ENCODE results near the gene RAB3GAP2. TPM values are rescaled to one million over a fixed set of nuclear protein-coding genes. Genes with fewer than 3 reads are reported as not detected.

The RAB3GAP2 gene
- total and polyA plus RNA-seq, 2 donors (not counting 1 experiment from before 2014, with no cell fraction given): 16.9 to 70.5 TPM

DNA sequence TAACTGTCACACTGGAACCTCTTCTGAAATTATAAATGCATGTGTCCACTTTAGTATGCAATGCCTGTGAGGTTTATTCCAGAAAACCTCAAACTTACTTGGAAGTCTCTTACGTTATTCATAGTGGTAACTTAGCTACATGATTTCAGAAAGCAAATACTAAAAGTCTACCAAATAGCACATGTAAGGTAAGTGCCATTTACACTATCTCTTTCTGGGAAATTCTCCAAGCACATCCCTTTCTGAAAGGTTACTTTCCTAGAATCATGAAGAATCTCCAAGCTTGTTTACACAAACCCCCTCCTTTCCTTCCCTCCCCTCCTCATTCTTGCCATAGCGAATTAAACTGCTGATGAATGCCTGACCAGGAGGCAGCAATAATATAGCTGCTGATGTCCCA is 42.5 kb downstream of the RAB3GAP2 start:
- H3K9ac ChIP-seq (ENCODE audit: low read length): no peak overlapping the region
- WGBS (ENCODE audit: insufficient coverage): no CpG with 5 or more reads among the region's 2 CpGs
- no peak overlapping the region for H3K27ac ChIP-seq (ENCODE audit: low read length in 2 of 2)
- peaks cover 18% of the 10 kb centered on the region for H4K20me1 ChIP-seq (ENCODE audit: control insufficient read depth, insufficient read depth, low read length, poor library complexity, severe bottlenecking)
- Mint-ChIP-seq H3K27me3 (no peaks in the 10 kb centered on the region), H3K9me3 (ENCODE audit: insufficient read depth) (no peaks in the 10 kb centered on the region), H3K4me1 (peaks cover 39% of the 10 kb centered on the region), H3K4me3 (no peak overlapping the region), H3K27ac (no peak overlapping the region)
- H3K27me3 ChIP-seq (replicated peaks in 1 of 4; ENCODE audit: control extremely low read depth in 1 of 4, control insufficient read depth in 3 of 4, insufficient read depth in 4 of 4, low read length in 3 of 4): no peaks in the 10 kb centered on the region
- peaks cover 0 to 30% of the 10 kb centered on the region in 2 experiments for H3K36me3 ChIP-seq (replicated peaks in 1 of 2; ENCODE audit: control extremely low read depth in 1 of 2, control insufficient read depth in 1 of 2, extremely low read depth in 1 of 2, insufficient read depth in 2 of 2, low read length in 1 of 2)
- DNase-seq: no peak
- intact Hi-C loops (cut with micrococcal nuclease): no loop called here
- H3K4me3 ChIP-seq (ENCODE audit: control extremely low read depth in 1 of 5, extremely low read depth in 1 of 5, insufficient read depth in 1 of 5, low read depth in 2 of 5, low read length in 4 of 5): no peak overlapping the region
- H3K79me2 ChIP-seq (ENCODE audit: control insufficient read depth, insufficient read depth, low read length): peaks cover 81% of the 10 kb centered on the region
- H2AFZ ChIP-seq (ENCODE audit: insufficient read depth, low read depth, low read length, poor library complexity, severe bottlenecking): no peak overlapping the region
- POLR2A ChIA-PET: no interaction called here
- CTCF ChIA-PET: interaction anchor here (5.4 kb wide), 1 partner anchor 10 kb away, joined by 49 read pairs; no protein-coding TSS in a partner anchor
- no peaks in the 10 kb centered on the region for H3K9me3 ChIP-seq (ENCODE audit: control extremely low read depth in 1 of 3, control insufficient read depth in 2 of 3, insufficient read depth in 1 of 3, low read length in 2 of 3)
- TF ChIP-seq EZH2 (IDR thresholded peaks at IDR 0.05; ENCODE audit: borderline replicate concordance, insufficient read depth, low read depth, low read length, poor library complexity, severe bottlenecking): no peak
- TF ChIP-seq, protein P1, sequence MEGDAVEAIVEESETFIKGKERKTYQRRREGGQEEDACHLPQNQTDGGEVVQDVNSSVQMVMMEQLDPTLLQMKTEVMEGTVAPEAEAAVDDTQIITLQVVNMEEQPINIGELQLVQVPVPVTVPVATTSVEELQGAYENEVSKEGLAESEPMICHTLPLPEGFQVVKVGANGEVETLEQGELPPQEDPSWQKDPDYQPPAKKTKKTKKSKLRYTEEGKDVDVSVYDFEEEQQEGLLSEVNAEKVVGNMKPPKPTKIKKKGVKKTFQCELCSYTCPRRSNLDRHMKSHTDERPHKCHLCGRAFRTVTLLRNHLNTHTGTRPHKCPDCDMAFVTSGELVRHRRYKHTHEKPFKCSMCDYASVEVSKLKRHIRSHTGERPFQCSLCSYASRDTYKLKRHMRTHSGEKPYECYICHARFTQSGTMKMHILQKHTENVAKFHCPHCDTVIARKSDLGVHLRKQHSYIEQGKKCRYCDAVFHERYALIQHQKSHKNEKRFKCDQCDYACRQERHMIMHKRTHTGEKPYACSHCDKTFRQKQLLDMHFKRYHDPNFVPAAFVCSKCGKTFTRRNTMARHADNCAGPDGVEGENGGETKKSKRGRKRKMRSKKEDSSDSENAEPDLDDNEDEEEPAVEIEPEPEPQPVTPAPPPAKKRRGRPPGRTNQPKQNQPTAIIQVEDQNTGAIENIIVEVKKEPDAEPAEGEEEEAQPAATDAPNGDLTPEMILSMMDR (IDR thresholded peaks at IDR 0.05): no peak
- no peak overlapping the region for H3K4me2 ChIP-seq (replicated peaks; ENCODE audit: low read depth, low read length, poor library complexity, severe bottlenecking)
- peaks cover 0 to 3% of the 10 kb centered on the region in 2 donors for H3K4me1 ChIP-seq (ENCODE audit: control insufficient read depth in 2 of 2, insufficient read depth in 2 of 2, low read length in 2 of 2)
- ATAC-seq (ENCODE audit: low read depth): no peak

DNA sequence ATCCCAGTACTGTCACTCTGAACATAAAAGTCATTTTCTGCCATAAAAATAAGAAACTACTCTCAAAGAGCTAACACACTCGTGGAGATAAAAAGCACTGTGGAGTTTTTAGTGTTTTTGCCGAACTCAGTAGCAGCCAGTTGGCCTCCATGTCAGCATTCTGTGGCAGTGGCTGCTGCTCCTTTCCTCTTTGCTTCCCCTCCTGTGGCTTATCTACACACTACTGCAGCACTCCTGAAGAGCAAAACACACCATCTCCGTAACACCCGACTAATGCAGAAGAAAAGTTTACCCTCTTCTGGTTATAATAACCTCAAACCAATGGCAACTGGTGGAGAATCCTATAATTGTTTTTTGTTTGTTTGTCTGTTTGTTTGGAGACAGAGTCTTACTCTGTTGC is 44.9 kb downstream of the RAB3GAP2 start:
- Histone ChIP-seq H2AFZ (ENCODE audit: insufficient read depth, low read depth, low read length, poor library complexity, severe bottlenecking) (no peak overlapping the region), H3K9ac (ENCODE audit: low read length) (no peak overlapping the region), H3K79me2 (ENCODE audit: control insufficient read depth, insufficient read depth, low read length) (peaks cover 82% of the 10 kb centered on the region), H3K27ac (ENCODE audit: low read length in 2 of 2) (no peak overlapping the region), H3K4me3 (ENCODE audit: control extremely low read depth in 1 of 5, extremely low read depth in 1 of 5, insufficient read depth in 1 of 5, low read depth in 2 of 5, low read length in 4 of 5) (no peak overlapping the region), H3K4me2 (replicated peaks; ENCODE audit: low read depth, low read length, poor library complexity, severe bottlenecking) (no peak overlapping the region), H4K20me1 (ENCODE audit: control insufficient read depth, insufficient read depth, low read length, poor library complexity, severe bottlenecking) (peaks cover 12% of the 10 kb centered on the region), H3K27me3 (replicated peaks in 1 of 4; ENCODE audit: control extremely low read depth in 1 of 4, control insufficient read depth in 3 of 4, insufficient read depth in 4 of 4, low read length in 3 of 4) (no peaks in the 10 kb centered on the region), H3K36me3 (replicated peaks in 1 of 2; ENCODE audit: control extremely low read depth in 1 of 2, control insufficient read depth in 1 of 2, extremely low read depth in 1 of 2, insufficient read depth in 2 of 2, low read length in 1 of 2) (peaks cover 0 to 28% of the 10 kb centered on the region in 2 experiments), H3K4me1 (ENCODE audit: control insufficient read depth in 2 of 2, insufficient read depth in 2 of 2, low read length in 2 of 2) (peaks cover 7 to 10% of the 10 kb centered on the region in 2 donors), H3K9me3 (ENCODE audit: control extremely low read depth in 1 of 3, control insufficient read depth in 2 of 3, insufficient read depth in 1 of 3, low read length in 2 of 3) (no peaks in the 10 kb centered on the region)
- no peak overlapping the region for H3K4me3 Mint-ChIP-seq
- POLR2A ChIA-PET: no interaction called here
- no peaks in the 10 kb centered on the region for H3K27me3 Mint-ChIP-seq
- peaks cover 54% of the 10 kb centered on the region for H3K4me1 Mint-ChIP-seq
- WGBS (ENCODE audit: insufficient coverage): 60% methylated on average over 2 of the region's 4 CpGs
- CTCF ChIA-PET: interaction anchor here (1.0 to 5.4 kb wide), 3 partner anchors 8 to 549 kb away, joined by 3 to 49 read pairs (median 4); no protein-coding TSS in a partner anchor
- no peaks in the 10 kb centered on the region for H3K9me3 Mint-ChIP-seq (ENCODE audit: insufficient read depth)
- TF ChIP-seq, protein P1 (IDR thresholded peaks at IDR 0.05): no peak
- TF ChIP-seq EZH2 (IDR thresholded peaks at IDR 0.05; ENCODE audit: borderline replicate concordance, insufficient read depth, low read depth, low read length, poor library complexity, severe bottlenecking): no peak
- peak overlapping the region; percentile 16 for H3K27ac Mint-ChIP-seq
- no peak for ATAC-seq (ENCODE audit: low read depth)
- intact Hi-C loops (cut with micrococcal nuclease): no loop called here
- DNase-seq: no peak

Measured in B cell (primary cell).